Neutrophil (primary cell): ENCODE data around the gene CTNNAL1.

ENCODE experiments used
- H3K27ac ChIP-seq: fragments of 200-600 bp; sonication (generic); 2 replicates; pipeline ENCODE4 v1.5.1; 2016; ENCODE audit warnings: mild to moderate bottlenecking, moderate library complexity
- H3K27me3 ChIP-seq: fragments of 200-600 bp; sonication (generic); 2 replicates; pipeline ENCODE4 v1.6.0; 2016; ENCODE audit warnings: mild to moderate bottlenecking
- H3K36me3 ChIP-seq: fragments of 200-600 bp; sonication (generic); 2 replicates; pipeline ENCODE4 v1.5.1; 2017
- H3K4me1 ChIP-seq, 2 experiments: fragments of 200-600 bp in 1 of 2; sonication (generic) in 1 of 2; 1 replicate in 1 of 2; 2 replicates in 1 of 2; pipeline versions ENCODE4 v1.5.1 to v1.6.1; 2013 to 2016; ENCODE audit warnings: low read depth in 1 of 2, low read length in 1 of 2, mild to moderate bottlenecking in 1 of 2, moderate library complexity in 1 of 2; ENCODE audit not compliant: control insufficient read depth in 1 of 2, insufficient read depth in 1 of 2
- H3K4me3 ChIP-seq, 2 experiments: fragments of 200-600 bp in 1 of 2; sonication (generic) in 1 of 2; 1 replicate in 1 of 2; 2 replicates in 1 of 2; pipeline ENCODE4 v1.5.1; 2013 to 2016; ENCODE audit warnings: low read depth in 1 of 2, low read length in 1 of 2, mild to moderate bottlenecking in 1 of 2, moderate library complexity in 1 of 2
- H3K9me3 ChIP-seq: fragments of 200-600 bp; sonication (generic); 2 replicates; pipeline ENCODE4 v1.5.1; 2016
- CTCF ChIP-seq: fragments of 200-600 bp; sonication (generic); IDR thresholded peaks from 2 replicates; pipeline ENCODE4 v1.5.1; 2016; ENCODE audit warnings: antibody characterized with exemption

Gene CTNNAL1

GRCh38 chr9:109039539-109039938 lies 26.2 kb upstream of the CTNNAL1 start:
- Histone ChIP-seq H3K27ac (no peak overlapping the region), H3K9me3 (no peaks in the 10 kb centered on the region), H3K4me3 (no peak overlapping the region), H3K36me3 (peaks cover 9% of the 10 kb centered on the region), H3K4me1 (no peaks in the 10 kb centered on the region), H3K27me3 (no peaks in the 10 kb centered on the region)
- TF ChIP-seq CTCF = no peak

DNA sequence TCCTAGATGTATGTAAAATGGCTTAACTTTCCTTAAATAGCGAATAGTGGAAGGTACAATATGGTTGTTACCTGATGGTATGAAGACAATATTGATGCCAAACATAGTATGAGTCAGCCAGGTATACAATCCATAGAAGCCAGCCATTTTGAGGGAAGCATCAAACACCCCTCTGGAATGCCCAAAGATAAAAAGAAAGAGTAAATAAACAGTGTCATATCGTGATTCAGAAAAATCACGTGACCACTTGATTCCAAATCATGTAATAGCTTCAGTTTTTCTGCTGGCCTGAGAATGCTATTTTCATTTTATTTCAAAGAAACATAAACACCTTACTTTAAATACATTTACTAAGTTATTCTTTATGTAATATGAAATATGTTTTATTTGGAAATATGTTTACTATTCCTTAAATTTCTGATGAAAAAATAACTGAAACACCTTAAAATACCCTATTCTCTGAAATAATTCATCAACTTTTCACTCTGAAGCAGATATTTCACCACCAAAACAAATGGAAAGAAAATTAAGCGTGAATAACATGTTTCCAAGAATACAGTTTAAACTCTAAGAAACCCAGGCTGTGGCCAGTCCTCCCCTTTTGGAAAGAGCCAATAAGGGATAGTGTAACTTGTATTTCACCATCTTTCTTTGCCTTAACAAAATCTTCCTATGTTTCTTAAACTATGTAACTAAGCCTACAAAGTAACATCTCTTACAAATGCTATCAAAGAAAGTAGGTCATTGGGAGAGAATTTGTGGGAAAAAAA lies 24.8 kb upstream of the CTNNAL1 start:
- no peak overlapping the region for H3K4me3 ChIP-seq
- no peaks in the 10 kb centered on the region for H3K4me1 ChIP-seq
- H3K9me3 ChIP-seq = no peaks in the 10 kb centered on the region
- no peaks in the 10 kb centered on the region for H3K27me3 ChIP-seq
- H3K36me3 ChIP-seq = peaks cover 18% of the 10 kb centered on the region
- TF ChIP-seq CTCF = no peak
- H3K27ac ChIP-seq = no peak overlapping the region

- H3K9me3 ChIP-seq = no peaks in the 10 kb centered on the region
- no peak overlapping the region for H3K4me3 ChIP-seq
- no peaks in the 10 kb centered on the region for H3K27me3 ChIP-seq
- TF ChIP-seq CTCF = no peak
- no peaks in the 10 kb centered on the region for H3K4me1 ChIP-seq
- peaks cover 19% of the 10 kb centered on the region for H3K36me3 ChIP-seq
- H3K27ac ChIP-seq = no peak overlapping the region
Observed at GRCh38 chr9:109036744-109037680, 23.7 kb upstream of the CTNNAL1 start.

- Histone ChIP-seq H3K9me3 (no peaks in the 10 kb centered on the region), H3K27ac (no peak overlapping the region), H3K36me3 (peaks cover 23% of the 10 kb centered on the region), H3K4me1 (no peaks in the 10 kb centered on the region), H3K27me3 (no peaks in the 10 kb centered on the region), H3K4me3 (no peak overlapping the region)
- no peak for TF ChIP-seq CTCF
Observed at GRCh38 chr9:109035684-109036423, 22.6 kb upstream of the CTNNAL1 start.

GRCh38 chr9:109033941-109034700 lies 20.8 kb upstream of the CTNNAL1 start:
- Histone ChIP-seq H3K4me3 (no peak overlapping the region), H3K36me3 (peaks cover 23% of the 10 kb centered on the region), H3K9me3 (no peaks in the 10 kb centered on the region), H3K4me1 (no peaks in the 10 kb centered on the region), H3K27ac (no peak overlapping the region), H3K27me3 (no peaks in the 10 kb centered on the region)
- no peak for TF ChIP-seq CTCF
